Esophagus muscularis mucosa (tissue), 4 donors: ENCODE data around the gene LARP1B. TPM values are rescaled to one million over a fixed set of nuclear protein-coding genes. Genes with fewer than 3 reads are reported as not detected.

Experiments
- DNase-seq: peaks from one replicate; pipeline ENCODE4 v3.0.0-alpha.2; 2017; ENCODE audit errors: extremely low spot score
- H3K27ac ChIP-seq, 4 donors: fragments of 200-600 bp; sonication (generic); replicated peaks in 1 of 4; 1 replicate in 3 of 4; 2 replicates in 1 of 4; pipeline ENCODE4 v1.5.1; 2016 to 2019; ENCODE audit warnings: mild to moderate bottlenecking in 1 of 4
- H3K27me3 ChIP-seq, 4 donors: fragments of 200-600 bp; sonication (generic); one replicate each; pipeline versions ENCODE4 v1.5.1 to v1.6.0; 2016 to 2019
- H3K36me3 ChIP-seq, 4 donors: fragments of 200-600 bp; sonication (generic); one replicate each; pipeline ENCODE4 v1.5.1; 2016 to 2019
- H3K4me1 ChIP-seq, 4 donors: fragments of 200-600 bp; sonication (generic); one replicate each; pipeline ENCODE4 v1.5.1; 2016 to 2019
- H3K4me3 ChIP-seq, 4 donors: fragments of 200-600 bp; sonication (generic); 1 replicate in 2 of 4; 2 replicates in 2 of 4; pipeline ENCODE4 v1.5.1; 2016 to 2019; ENCODE audit warnings: mild to moderate bottlenecking in 4 of 4, moderate library complexity in 1 of 4
- H3K9me3 ChIP-seq, 4 donors: fragments of 200-600 bp; sonication (generic); 1 replicate in 3 of 4; 2 replicates in 1 of 4; pipeline ENCODE4 v1.5.1; 2016 to 2019
- EP300 ChIP-seq: sonication (generic); formaldehyde crosslinking; IDR thresholded peaks from one replicate; pipeline ENCODE4 v1.6.1; 2017; ENCODE audit warnings: antibody characterized with exemption
- POLR2A ChIP-seq: fragments of 450-650 bp; IDR thresholded peaks from one replicate; pipeline ENCODE4 v1.6.1; 2017; ENCODE audit warnings: antibody characterized with exemption, moderate library complexity, mild to moderate bottlenecking, low read depth
- POLR2AphosphoS5 ChIP-seq, 2 donors: sonication (generic); formaldehyde crosslinking; IDR thresholded peaks; one replicate each; pipeline ENCODE4 v1.6.1; 2017; ENCODE audit warnings: antibody characterized with exemption in 2 of 2
- WGBS: methylation state at CpG from one replicate; pipeline ENCODE4 v1.1.5; 2018; 5-methylcytosine and 5-hydroxymethylcytosine counted together
- intact Hi-C: fragments of 100-400 bp; cut with DNase I; formaldehyde crosslinking; loops from one replicate; pipeline ENCODE4 v1.15.1; 2023
- total RNA-seq, 4 donors: library from RNA; depleted of rRNA; stranded (reverse); fragments of >200 nt; gene quantifications; one replicate each; pipeline versions ENCODE4 v1.1.0 to v1.2.1, GENCODE V29; 2016
- TF ChIP-seq, protein P1 (sequence below), 3 experiments: fragments of 200-600 bp in 2 of 3; fragments of 450-650 bp in 1 of 3; sonication (generic) in 2 of 3; IDR thresholded peaks; one replicate each; pipeline ENCODE4 v1.5.1; 2017 to 2019; ENCODE audit warnings: antibody characterized with exemption in 3 of 3, mild to moderate bottlenecking in 2 of 3, moderate library complexity in 1 of 3

The LARP1B gene
- total RNA-seq, 4 donors from 2014 or later, result 18.9 to 27.5 (median 24.1) TPM

DNA sequence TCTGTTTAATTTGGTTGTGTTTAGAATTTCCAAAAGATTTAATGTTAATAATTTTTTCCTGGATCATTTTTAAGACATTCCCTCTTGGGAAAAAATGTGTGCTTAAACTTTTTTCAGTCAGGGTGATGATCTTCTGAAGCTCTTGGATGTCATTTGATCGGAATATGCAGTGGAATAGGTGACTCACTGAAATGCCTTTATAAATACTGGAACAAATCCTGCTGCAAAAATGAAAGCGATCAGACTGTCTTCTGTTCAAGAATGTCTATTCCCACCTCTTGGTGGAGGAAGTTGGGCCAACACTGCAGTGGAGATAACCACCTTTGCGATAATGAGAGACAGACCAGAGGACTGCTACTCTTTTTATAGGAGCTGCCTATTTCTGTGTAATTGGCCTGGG, 46.7 kb downstream of the LARP1B start:
- H3K4me1 ChIP-seq, result no peaks in the 10 kb centered on the region
- no peak overlapping the region for H3K4me3 ChIP-seq
- H3K27me3 ChIP-seq, result no peaks in the 10 kb centered on the region
- H3K9me3 ChIP-seq, result no peaks in the 10 kb centered on the region
- no peak for DNase-seq
- peaks cover 4 to 46% (median 21%) of the 10 kb centered on the region in 4 donors for H3K36me3 ChIP-seq
- intact Hi-C loops, result no loop called here
- no peak for TF ChIP-seq POLR2A
- TF ChIP-seq EP300, result no peak
- TF ChIP-seq, protein P1, sequence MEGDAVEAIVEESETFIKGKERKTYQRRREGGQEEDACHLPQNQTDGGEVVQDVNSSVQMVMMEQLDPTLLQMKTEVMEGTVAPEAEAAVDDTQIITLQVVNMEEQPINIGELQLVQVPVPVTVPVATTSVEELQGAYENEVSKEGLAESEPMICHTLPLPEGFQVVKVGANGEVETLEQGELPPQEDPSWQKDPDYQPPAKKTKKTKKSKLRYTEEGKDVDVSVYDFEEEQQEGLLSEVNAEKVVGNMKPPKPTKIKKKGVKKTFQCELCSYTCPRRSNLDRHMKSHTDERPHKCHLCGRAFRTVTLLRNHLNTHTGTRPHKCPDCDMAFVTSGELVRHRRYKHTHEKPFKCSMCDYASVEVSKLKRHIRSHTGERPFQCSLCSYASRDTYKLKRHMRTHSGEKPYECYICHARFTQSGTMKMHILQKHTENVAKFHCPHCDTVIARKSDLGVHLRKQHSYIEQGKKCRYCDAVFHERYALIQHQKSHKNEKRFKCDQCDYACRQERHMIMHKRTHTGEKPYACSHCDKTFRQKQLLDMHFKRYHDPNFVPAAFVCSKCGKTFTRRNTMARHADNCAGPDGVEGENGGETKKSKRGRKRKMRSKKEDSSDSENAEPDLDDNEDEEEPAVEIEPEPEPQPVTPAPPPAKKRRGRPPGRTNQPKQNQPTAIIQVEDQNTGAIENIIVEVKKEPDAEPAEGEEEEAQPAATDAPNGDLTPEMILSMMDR (IDR thresholded peaks at IDR 0.05), result no peak
- no peak for TF ChIP-seq POLR2AphosphoS5 (IDR thresholded peaks at IDR 0.05)
- no peak overlapping the region for H3K27ac ChIP-seq
- 88% methylated on average over 3 of the region's 3 CpGs for whole genome bisulfite sequencing

DNA sequence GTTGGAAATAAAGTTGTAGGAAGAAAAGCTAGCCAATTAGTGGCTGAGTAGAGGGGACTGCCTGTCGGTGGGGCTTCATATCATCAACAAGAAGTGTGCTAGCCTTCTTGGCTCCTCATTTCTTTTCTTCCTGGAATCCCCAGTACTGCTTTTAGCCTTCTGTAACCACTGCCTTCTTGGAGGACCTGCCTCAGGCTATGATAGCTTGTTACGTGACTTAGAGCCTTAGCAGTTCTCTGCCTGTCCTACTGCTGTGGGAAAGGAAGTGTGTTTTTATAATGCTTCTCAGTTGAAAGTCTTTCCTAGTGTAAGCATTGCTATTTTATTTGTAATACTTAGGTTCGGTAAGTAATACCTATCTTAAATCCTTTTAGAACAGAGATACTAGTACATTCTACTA, 61.9 kb downstream of the LARP1B start:
- intact Hi-C loops, result no loop called here
- Histone ChIP-seq H3K36me3 (peaks cover 0 to 32% (median 7%) of the 10 kb centered on the region in 4 donors), H3K9me3 (no peaks in the 10 kb centered on the region), H3K4me3 (no peak overlapping the region), H3K4me1 (no peaks in the 10 kb centered on the region), H3K27ac (no peak overlapping the region), H3K27me3 (no peaks in the 10 kb centered on the region)
- 95% methylated on average over 3 of the region's 3 CpGs for WGBS
- DNase-seq, result no peak
- TF ChIP-seq, protein P1 (IDR thresholded peaks at IDR 0.05), result no peak
- no peak for TF ChIP-seq POLR2A
- TF ChIP-seq EP300, result no peak
- TF ChIP-seq POLR2AphosphoS5 (IDR thresholded peaks at IDR 0.05), result no peak

DNA sequence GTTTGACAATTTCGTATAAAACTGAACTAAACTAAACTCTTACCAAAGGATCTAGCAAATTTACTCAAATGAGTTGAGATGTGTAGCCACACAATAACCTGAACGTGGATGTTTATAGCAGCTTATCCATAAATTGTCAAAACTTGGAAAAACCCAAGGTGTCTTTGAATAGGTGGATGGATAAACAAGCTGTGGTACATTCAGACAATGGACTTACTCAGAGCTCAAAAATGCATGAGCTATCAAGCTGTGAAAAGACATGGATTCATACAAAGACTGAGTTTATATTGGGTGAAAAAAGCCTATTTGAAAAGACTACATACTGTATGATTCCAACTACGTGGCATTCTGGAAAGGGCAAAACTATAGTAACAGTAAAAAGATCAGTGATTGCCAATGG, 69.5 kb downstream of the LARP1B start:
- H3K4me1 ChIP-seq, result no peaks in the 10 kb centered on the region
- no peaks in the 10 kb centered on the region for H3K9me3 ChIP-seq
- TF ChIP-seq POLR2A, result no peak
- TF ChIP-seq POLR2AphosphoS5 (IDR thresholded peaks at IDR 0.05), result no peak
- no peak for TF ChIP-seq EP300
- TF ChIP-seq, protein P1 (IDR thresholded peaks at IDR 0.05), result no peak
- no peaks in the 10 kb centered on the region for H3K27me3 ChIP-seq
- no peak for DNase-seq
- no peak overlapping the region for H3K4me3 ChIP-seq
- H3K27ac ChIP-seq, result no peak overlapping the region
- 80% methylated on average over 3 of the region's 3 CpGs for WGBS
- intact Hi-C loops, result no loop called here
- peaks cover 0 to 4% (median 0%) of the 10 kb centered on the region in 4 donors for H3K36me3 ChIP-seq

DNA sequence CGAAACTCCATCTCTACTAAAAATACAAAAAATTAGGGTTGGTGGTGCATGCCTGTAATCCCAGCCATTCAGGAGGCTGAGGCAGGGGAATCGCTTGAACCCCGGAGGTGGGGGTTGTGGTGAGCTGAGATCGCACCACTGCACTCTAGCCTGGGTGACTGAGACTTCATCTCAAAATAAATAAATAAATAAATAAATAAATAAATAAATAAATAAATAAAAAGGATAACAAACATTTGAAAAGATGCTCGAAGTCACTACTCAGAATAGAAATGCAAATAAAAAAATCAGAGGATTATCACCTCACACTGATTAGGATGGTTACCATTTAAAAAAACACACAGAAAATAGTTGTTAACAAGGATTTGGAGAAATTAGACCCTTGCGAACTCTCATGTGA, 73.8 kb downstream of the LARP1B start:
- 97% methylated on average over 6 of the region's 6 CpGs for WGBS
- peaks cover 0 to 9% (median 0%) of the 10 kb centered on the region in 4 donors for H3K36me3 ChIP-seq
- TF ChIP-seq, protein P1 (IDR thresholded peaks at IDR 0.05), result no peak
- TF ChIP-seq POLR2A (no peak), EP300 (no peak), POLR2AphosphoS5 (IDR thresholded peaks at IDR 0.05) (no peak)
- no peak for DNase-seq
- H3K27me3 ChIP-seq, result no peaks in the 10 kb centered on the region
- intact Hi-C loops, result no loop called here
- no peaks in the 10 kb centered on the region for H3K4me1 ChIP-seq
- H3K9me3 ChIP-seq, result no peaks in the 10 kb centered on the region
- no peak overlapping the region for H3K27ac ChIP-seq
- H3K4me3 ChIP-seq, result no peak overlapping the region

DNA sequence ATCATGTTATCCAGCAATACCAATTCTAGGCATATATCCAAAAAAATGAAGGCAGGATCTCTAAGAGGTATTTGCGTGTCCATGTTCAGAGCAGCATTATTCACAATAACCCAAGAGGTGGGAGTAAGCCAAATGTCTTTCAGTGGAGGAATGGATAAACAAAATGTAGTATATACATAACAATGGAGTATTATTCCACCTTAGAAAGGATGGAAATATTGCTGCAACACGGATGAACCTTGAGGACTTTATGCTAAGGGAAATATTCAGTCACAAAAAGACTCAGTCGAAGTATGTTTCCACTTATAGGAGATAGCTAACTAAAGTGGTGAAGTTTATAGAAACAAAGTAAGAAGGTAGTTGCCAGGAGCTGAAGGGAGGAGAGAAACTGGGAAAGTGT, 74.3 kb downstream of the LARP1B start:
- no peaks in the 10 kb centered on the region for H3K4me1 ChIP-seq
- DNase-seq, result no peak
- TF ChIP-seq POLR2A (no peak), EP300 (no peak), POLR2AphosphoS5 (IDR thresholded peaks at IDR 0.05) (no peak)
- TF ChIP-seq, protein P1 (IDR thresholded peaks at IDR 0.05), result no peak
- H3K27ac ChIP-seq, result no peak overlapping the region
- H3K36me3 ChIP-seq, result peaks cover 0 to 9% (median 0%) of the 10 kb centered on the region in 4 donors
- H3K27me3 ChIP-seq, result no peaks in the 10 kb centered on the region
- H3K9me3 ChIP-seq, result no peaks in the 10 kb centered on the region
- H3K4me3 ChIP-seq, result no peak overlapping the region
- WGBS, result 92% methylated on average over 3 of the region's 3 CpGs
- intact Hi-C loops, result no loop called here
